Liver (tissue), 9 donors: Measurements from ENCODE around the gene SOX6. TPM values are rescaled to one million over a fixed set of nuclear protein-coding genes. Genes with fewer than 3 reads are reported as not detected.

Experiments used
- DNase-seq: peaks from one replicate; pipeline ENCODE4 v3.0.0-alpha.2; 2017; ENCODE audit warnings: low spot score
- H3K27ac ChIP-seq, 2 donors: one replicate each; pipeline ENCODE4 v1.7.0; 2013; ENCODE audit warnings: inconsistent platforms in 2 of 2, low read length in 2 of 2, control low read depth in 1 of 2, low read depth in 1 of 2, mild to moderate bottlenecking in 1 of 2
- H3K27me3 ChIP-seq, 4 donors: one replicate each; pipeline versions ENCODE4 v1.6.1 to v1.7.0; 2013; ENCODE audit warnings: low read length in 3 of 4, inconsistent platforms in 1 of 4, mild to moderate bottlenecking in 1 of 4, moderate library complexity in 1 of 4; ENCODE audit not compliant: control insufficient read depth in 4 of 4, insufficient read depth in 4 of 4
- H3K36me3 ChIP-seq, 4 donors: one replicate each; pipeline versions ENCODE4 v1.6.1 to v1.7.0; 2013; ENCODE audit warnings: low read length in 3 of 4, mild to moderate bottlenecking in 3 of 4, low read depth in 1 of 4, moderate library complexity in 1 of 4; ENCODE audit not compliant: control insufficient read depth in 4 of 4, insufficient read depth in 3 of 4
- H3K4me1 ChIP-seq, 4 donors: one replicate each; pipeline versions ENCODE4 v1.6.1 to v1.7.0; 2013; ENCODE audit warnings: low read length in 3 of 4, mild to moderate bottlenecking in 3 of 4, moderate library complexity in 1 of 4; ENCODE audit not compliant: control insufficient read depth in 4 of 4, insufficient read depth in 4 of 4
- H3K4me3 ChIP-seq, 3 donors: one replicate each; pipeline versions ENCODE4 v1.6.1 to v1.7.0; 2013; ENCODE audit warnings: low read length in 3 of 3, control low read depth in 1 of 3, low read depth in 1 of 3, mild to moderate bottlenecking in 1 of 3
- H3K9ac ChIP-seq, 2 donors: one replicate each; pipeline ENCODE4 v1.7.0; 2013; ENCODE audit warnings: low read length in 2 of 2, mild to moderate bottlenecking in 2 of 2, moderate library complexity in 2 of 2, control low read depth in 1 of 2, low read depth in 1 of 2
- H3K9me3 ChIP-seq, 4 donors: one replicate each; pipeline versions ENCODE4 v1.6.1 to v1.7.0; 2013; ENCODE audit warnings: low read length in 3 of 4; ENCODE audit not compliant: control insufficient read depth in 4 of 4
- EGR1 ChIP-seq, 2 donors: IDR thresholded peaks; 2 replicates each; pipeline ENCODE4 v1.6.1; 2016 to 2018; ENCODE audit warnings: antibody characterized with exemption in 2 of 2, low read depth in 2 of 2
- FOXA2 ChIP-seq: IDR thresholded peaks from 2 replicates; pipeline ENCODE4 v1.6.1; 2016; ENCODE audit warnings: antibody characterized with exemption
- GABPA ChIP-seq, 2 donors: IDR thresholded peaks in 1 of 2; conservative IDR thresholded peaks in 1 of 2; 2 replicates each; pipeline ENCODE4 v1.6.1; 2016; ENCODE audit warnings: antibody characterized with exemption in 2 of 2, mild to moderate bottlenecking in 1 of 2, moderate library complexity in 1 of 2
- HNF4A ChIP-seq, 2 donors: conservative IDR thresholded peaks; 2 replicates each; pipeline ENCODE4 v1.6.1; 2016; ENCODE audit warnings: antibody characterized with exemption in 2 of 2, mild to moderate bottlenecking in 2 of 2
- HNF4G ChIP-seq: IDR thresholded peaks from 2 replicates; pipeline ENCODE4 v1.6.1; 2016; ENCODE audit warnings: antibody characterized with exemption
- JUND ChIP-seq, 2 donors: IDR thresholded peaks; 2 replicates each; pipeline ENCODE4 v1.6.1; 2016; ENCODE audit warnings: antibody characterized with exemption in 2 of 2
- NR2F2 ChIP-seq: IDR thresholded peaks from 2 replicates; pipeline ENCODE4 v1.6.1; 2016; ENCODE audit warnings: antibody characterized with exemption
- RAD21 ChIP-seq, 2 donors: IDR thresholded peaks; 2 replicates each; pipeline ENCODE4 v1.6.1; 2016; ENCODE audit warnings: antibody characterized with exemption in 2 of 2, mild to moderate bottlenecking in 2 of 2
- RXRA ChIP-seq, 2 donors: IDR thresholded peaks; 2 replicates each; pipeline ENCODE4 v1.6.1; 2017 to 2018; ENCODE audit warnings: antibody characterized with exemption in 2 of 2, mild to moderate bottlenecking in 1 of 2
- SP1 ChIP-seq: IDR thresholded peaks from 2 replicates; pipeline ENCODE4 v1.6.1; 2018; ENCODE audit warnings: antibody characterized with exemption, mild to moderate bottlenecking
- TAF1 ChIP-seq: conservative IDR thresholded peaks from 2 replicates; pipeline ENCODE4 v1.6.1; 2016; ENCODE audit warnings: antibody characterized with exemption, mild to moderate bottlenecking
- YY1 ChIP-seq: IDR thresholded peaks from 2 replicates; pipeline ENCODE4 v1.6.1; 2016; ENCODE audit warnings: antibody characterized with exemption, mild to moderate bottlenecking
- WGBS: extraction: QIAGEN DNeasy Blood & Tissue Kit; methylation state at CpG from one replicate; pipeline ENCODE4 v1.1.7; 2013; 5-methylcytosine and 5-hydroxymethylcytosine counted together
- polyA plus RNA-seq, 2 donors: library from polyadenylated mRNA; stranded (reverse) in 1 of 2; unstranded in 1 of 2; fragments of 200-250 nt in 1 of 2; fragments of >200 nt in 1 of 2; fragmentation: Nextera tagmentation in 1 of 2; extraction: Ambion mirVana in 1 of 2; gene quantifications; one replicate each; pipeline versions ENCODE4 v1.2.1 to v1.2.3, GENCODE V29; 2013 to 2015
- total RNA-seq, 2 donors: library from RNA; depleted of rRNA; stranded (reverse); fragments of >200 nt; gene quantifications; one replicate each; pipeline ENCODE4 v1.2.3, GENCODE V29; 2014
- TF ChIP-seq, protein P1 (sequence below): fragments of 150-350 bp; IDR thresholded peaks from 2 replicates; pipeline ENCODE4 v1.5.1; 2017; ENCODE audit warnings: improper control_type of control experiment, low read depth, low read length; ENCODE audit not compliant: missing input control
- TF ChIP-seq, protein P2 (sequence below): IDR thresholded peaks from 2 replicates; pipeline ENCODE4 v1.6.1; 2016; ENCODE audit warnings: antibody characterized with exemption
- TF ChIP-seq, protein P3 (sequence below): IDR thresholded peaks from 2 replicates; pipeline ENCODE4 v1.6.1; 2016; ENCODE audit warnings: antibody characterized with exemption
- TF ChIP-seq, protein P4 (sequence below): IDR thresholded peaks from 2 replicates; pipeline ENCODE4 v1.6.1; 2016; ENCODE audit warnings: antibody characterized with exemption
- donor health status: healthy.
- donor health status: healthy.
- donor health status: healthy.
- donor health status: healthy.
- donor health status: healthy.

Gene SOX6
- total and polyA plus RNA-seq, 4 donors, result 2.4 to 111 (median 14.8) TPM

DNA sequence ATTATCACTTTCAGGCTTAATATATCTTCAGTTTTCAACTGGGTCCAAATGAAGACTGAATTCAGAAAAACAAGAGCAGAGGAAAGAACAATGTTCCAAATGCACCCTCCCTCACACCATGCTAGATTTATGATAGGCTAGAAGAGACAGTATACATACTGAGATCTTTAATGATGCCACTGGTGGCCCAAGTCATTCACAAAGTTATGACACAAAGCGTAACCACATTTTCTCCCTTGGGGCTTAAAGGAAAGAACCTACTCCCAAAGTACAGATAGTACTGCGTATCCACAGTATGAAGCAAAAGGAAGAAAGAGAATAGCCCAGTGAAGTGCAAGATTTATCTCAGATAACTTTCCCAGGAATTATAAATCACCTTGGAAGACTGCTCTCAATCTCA is 10.9 kb upstream of the SOX6 start:
- WGBS, result 98% methylated on average over 2 of the region's 2 CpGs
- no peak overlapping the region for H3K9ac ChIP-seq
- no peaks in the 10 kb centered on the region for H3K9me3 ChIP-seq
- no peak overlapping the region for H3K27ac ChIP-seq
- no peaks in the 10 kb centered on the region for H3K4me1 ChIP-seq
- DNase-seq, result no peak
- no peaks in the 10 kb centered on the region for H3K36me3 ChIP-seq
- peaks cover 0 to 4% (median 0%) of the 10 kb centered on the region in 4 donors for H3K27me3 ChIP-seq
- no peak overlapping the region for H3K4me3 ChIP-seq
- no peak for TF ChIP-seq EGR1 (IDR thresholded peaks at IDR 0.05; ENCODE audit: low read depth in 2 of 2)
- no peak for TF ChIP-seq SP1
- no peak for TF ChIP-seq RXRA (IDR thresholded peaks at IDR 0.05)
- TF ChIP-seq RAD21 (IDR thresholded peaks at IDR 0.05), result no peak
- TF ChIP-seq, protein P1, sequence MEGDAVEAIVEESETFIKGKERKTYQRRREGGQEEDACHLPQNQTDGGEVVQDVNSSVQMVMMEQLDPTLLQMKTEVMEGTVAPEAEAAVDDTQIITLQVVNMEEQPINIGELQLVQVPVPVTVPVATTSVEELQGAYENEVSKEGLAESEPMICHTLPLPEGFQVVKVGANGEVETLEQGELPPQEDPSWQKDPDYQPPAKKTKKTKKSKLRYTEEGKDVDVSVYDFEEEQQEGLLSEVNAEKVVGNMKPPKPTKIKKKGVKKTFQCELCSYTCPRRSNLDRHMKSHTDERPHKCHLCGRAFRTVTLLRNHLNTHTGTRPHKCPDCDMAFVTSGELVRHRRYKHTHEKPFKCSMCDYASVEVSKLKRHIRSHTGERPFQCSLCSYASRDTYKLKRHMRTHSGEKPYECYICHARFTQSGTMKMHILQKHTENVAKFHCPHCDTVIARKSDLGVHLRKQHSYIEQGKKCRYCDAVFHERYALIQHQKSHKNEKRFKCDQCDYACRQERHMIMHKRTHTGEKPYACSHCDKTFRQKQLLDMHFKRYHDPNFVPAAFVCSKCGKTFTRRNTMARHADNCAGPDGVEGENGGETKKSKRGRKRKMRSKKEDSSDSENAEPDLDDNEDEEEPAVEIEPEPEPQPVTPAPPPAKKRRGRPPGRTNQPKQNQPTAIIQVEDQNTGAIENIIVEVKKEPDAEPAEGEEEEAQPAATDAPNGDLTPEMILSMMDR, result no peak
- TF ChIP-seq, protein P2, sequence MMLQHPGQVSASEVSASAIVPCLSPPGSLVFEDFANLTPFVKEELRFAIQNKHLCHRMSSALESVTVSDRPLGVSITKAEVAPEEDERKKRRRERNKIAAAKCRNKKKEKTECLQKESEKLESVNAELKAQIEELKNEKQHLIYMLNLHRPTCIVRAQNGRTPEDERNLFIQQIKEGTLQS, result no peak
- no peak for TF ChIP-seq YY1

DNA sequence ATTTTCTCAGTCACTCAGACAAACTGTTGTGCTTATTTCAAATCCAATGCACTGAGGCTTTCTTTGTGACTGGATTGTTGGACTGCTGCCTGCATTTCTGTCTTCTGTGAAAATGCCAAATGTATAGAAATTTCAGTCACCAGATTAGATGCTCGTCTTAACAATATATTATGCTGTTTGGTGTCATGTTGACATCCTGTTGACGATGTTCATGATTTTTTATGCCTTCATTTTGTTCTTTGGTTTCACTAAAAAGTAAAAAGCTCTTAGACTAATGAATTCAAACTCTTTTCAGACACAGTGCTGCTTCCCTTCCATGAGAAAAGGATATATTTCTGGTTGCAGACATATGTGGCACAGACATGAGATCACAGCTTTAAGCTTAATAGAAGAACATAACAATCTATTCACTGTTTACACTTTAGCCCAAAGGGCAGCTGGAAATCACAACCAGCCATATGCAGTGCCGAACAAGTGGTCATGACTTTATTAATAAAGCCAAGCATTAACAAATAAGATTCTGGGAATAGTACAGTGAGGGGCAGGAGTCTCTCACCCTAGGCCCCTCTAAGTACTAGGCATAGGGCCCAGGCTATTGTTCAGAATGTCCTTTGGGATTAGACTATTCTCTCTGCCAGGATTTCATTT is 9.4 kb upstream of the SOX6 start:
- no peaks in the 10 kb centered on the region for H3K9me3 ChIP-seq
- no peak overlapping the region for H3K4me3 ChIP-seq
- WGBS, result 84% methylated on average over 3 of the region's 3 CpGs
- H3K27ac ChIP-seq, result no peak overlapping the region
- no peaks in the 10 kb centered on the region for H3K36me3 ChIP-seq
- no peaks in the 10 kb centered on the region for H3K4me1 ChIP-seq
- no peak for TF ChIP-seq GABPA (IDR thresholded peaks at IDR 0.05 in 1 of 2, conservative IDR thresholded peaks at IDR 0.05 in 1 of 2)
- TF ChIP-seq, protein P3, sequence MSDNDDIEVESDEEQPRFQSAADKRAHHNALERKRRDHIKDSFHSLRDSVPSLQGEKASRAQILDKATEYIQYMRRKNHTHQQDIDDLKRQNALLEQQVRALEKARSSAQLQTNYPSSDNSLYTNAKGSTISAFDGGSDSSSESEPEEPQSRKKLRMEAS, result no peak
- TF ChIP-seq RAD21 (IDR thresholded peaks at IDR 0.05), result no peak
- no peak for TF ChIP-seq TAF1
- TF ChIP-seq JUND (IDR thresholded peaks at IDR 0.05), result no peak
- no peak for TF ChIP-seq SP1
- TF ChIP-seq FOXA2, result no peak
- no peak for TF ChIP-seq HNF4A (conservative IDR thresholded peaks at IDR 0.05)
- TF ChIP-seq EGR1 (IDR thresholded peaks at IDR 0.05; ENCODE audit: low read depth in 2 of 2), result no peak
- no peak for TF ChIP-seq RXRA (IDR thresholded peaks at IDR 0.05)
- TF ChIP-seq, protein P4, sequence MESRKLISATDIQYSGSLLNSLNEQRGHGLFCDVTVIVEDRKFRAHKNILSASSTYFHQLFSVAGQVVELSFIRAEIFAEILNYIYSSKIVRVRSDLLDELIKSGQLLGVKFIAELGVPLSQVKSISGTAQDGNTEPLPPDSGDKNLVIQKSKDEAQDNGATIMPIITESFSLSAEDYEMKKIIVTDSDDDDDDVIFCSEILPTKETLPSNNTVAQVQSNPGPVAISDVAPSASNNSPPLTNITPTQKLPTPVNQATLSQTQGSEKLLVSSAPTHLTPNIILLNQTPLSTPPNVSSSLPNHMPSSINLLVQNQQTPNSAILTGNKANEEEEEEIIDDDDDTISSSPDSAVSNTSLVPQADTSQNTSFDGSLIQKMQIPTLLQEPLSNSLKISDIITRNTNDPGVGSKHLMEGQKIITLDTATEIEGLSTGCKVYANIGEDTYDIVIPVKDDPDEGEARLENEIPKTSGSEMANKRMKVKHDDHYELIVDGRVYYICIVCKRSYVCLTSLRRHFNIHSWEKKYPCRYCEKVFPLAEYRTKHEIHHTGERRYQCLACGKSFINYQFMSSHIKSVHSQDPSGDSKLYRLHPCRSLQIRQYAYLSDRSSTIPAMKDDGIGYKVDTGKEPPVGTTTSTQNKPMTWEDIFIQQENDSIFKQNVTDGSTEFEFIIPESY, result no peak
- TF ChIP-seq, protein P1, result no peak
- TF ChIP-seq NR2F2, result no peak
- TF ChIP-seq HNF4G, result no peak
- TF ChIP-seq YY1, result no peak
- no peak for DNase-seq
- no peak overlapping the region for H3K9ac ChIP-seq
- peaks cover 0 to 4% (median 0%) of the 10 kb centered on the region in 4 donors for H3K27me3 ChIP-seq
